HTERT RPE-1 (cell line): ENCODE results near the gene TMEM54.

ENCODE experiments used
- in situ Hi-C: fragments of 300-500 bp; cut with MboI; formaldehyde crosslinking; loops from 4 replicates; pipeline ENCODE4 v1.14.3; 2020; ENCODE audit warnings: low sequenced_read_pairs

Gene TMEM54

GRCh38 chr1:32895325-32896215 lies 5.6 kb downstream of the TMEM54 start:
- in situ Hi-C loops = no loop called here

- in situ Hi-C loops = no loop called here
Measured at GRCh38 chr1:32894681-32895080, 6.5 kb downstream of the TMEM54 start.

- in situ Hi-C loops = no loop called here
Measured at GRCh38 chr1:32894019-32894600, 7.1 kb downstream of the TMEM54 start.

GRCh38 chr1:32893198-32894018 lies 7.8 kb downstream of the TMEM54 start:
- in situ Hi-C loops = no loop called here

- in situ Hi-C loops = no loop called here
Measured at GRCh38 chr1:32892368-32893197, 8.6 kb downstream of the TMEM54 start.

- in situ Hi-C loops = no loop called here
Measured at GRCh38 chr1:32891630-32892029, 9.6 kb downstream of the TMEM54 start.

GRCh38 chr1:32891241-32891570 lies 10.0 kb downstream of the TMEM54 start:
- in situ Hi-C loops = no loop called here

GRCh38 chr1:32890516-32891240 lies 10.5 kb downstream of the TMEM54 start:
- in situ Hi-C loops = no loop called here

- in situ Hi-C loops = no loop called here
Measured at GRCh38 chr1:32889731-32890278, 11.4 kb downstream of the TMEM54 start.

GRCh38 chr1:32888677-32889420 lies 12.3 kb downstream of the TMEM54 start:
- in situ Hi-C loops = no loop called here

GRCh38 chr1:32888134-32888533 lies 13.1 kb downstream of the TMEM54 start:
- in situ Hi-C loops = no loop called here

GRCh38 chr1:32887623-32888022 lies 13.6 kb downstream of the TMEM54 start:
- in situ Hi-C loops = no loop called here

- in situ Hi-C loops = no loop called here
Measured at GRCh38 chr1:32886828-32887414, 14.3 kb downstream of the TMEM54 start.

GRCh38 chr1:32886004-32886827 lies 15.0 kb downstream of the TMEM54 start, which contains the start of gene HPCA:
Gene HPCA, plus strand, starts transcription at chr1:32886491. Its CDS starts 2,408 bp downstream, at chr1:32888899.
- in situ Hi-C loops = no loop called here

GRCh38 chr1:32885676-32886003 lies 15.5 kb downstream of the TMEM54 start:
- in situ Hi-C loops = no loop called here

- in situ Hi-C loops = no loop called here
Measured at GRCh38 chr1:32884726-32885125, 16.5 kb downstream of the TMEM54 start.

- in situ Hi-C loops = no loop called here
Measured at GRCh38 chr1:32884032-32884372, 17.2 kb downstream of the TMEM54 start.
